HG03103 (cell line): ENCODE measurements around the gene NBAS.
"Not testable (repeated sequence)": the region's sequence is repeated elsewhere in the genome, so short reads cannot be mapped to it uniquely, and the experiment has no call there.

Experiments
- ATAC-seq: cut with Tn5 transposase; IDR thresholded peaks from one replicate; pipeline ENCODE4 v1.9.1; 2021; ENCODE audit warnings: low read depth; ENCODE audit not compliant: unreplicated experiment

NBAS gene

GRCh38 chr2:15533860-15534480 lies 27.2 kb downstream of the NBAS start:
- no peak for ATAC-seq

DNA sequence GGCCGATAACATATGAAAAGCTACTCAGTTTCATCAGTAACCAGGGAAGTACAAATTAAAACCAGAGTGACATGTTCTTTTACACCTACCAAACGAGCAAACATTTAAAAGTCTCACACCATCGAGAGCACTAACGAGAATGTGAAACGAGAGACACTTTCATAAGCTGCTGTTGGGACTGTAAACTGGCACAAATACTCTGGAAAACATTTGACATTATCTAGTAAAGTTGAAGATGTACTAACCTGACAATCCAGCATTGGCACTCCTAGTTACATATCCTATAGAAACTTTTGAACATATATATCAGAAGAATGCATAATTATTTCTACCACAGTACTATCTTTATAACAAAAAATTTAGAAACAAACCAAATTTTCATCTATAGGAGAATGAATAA lies 28.1 kb downstream of the NBAS start:
- no peak for ATAC-seq

GRCh38 chr2:15531095-15531854 lies 29.9 kb downstream of the NBAS start:
- no peak for ATAC-seq

DNA sequence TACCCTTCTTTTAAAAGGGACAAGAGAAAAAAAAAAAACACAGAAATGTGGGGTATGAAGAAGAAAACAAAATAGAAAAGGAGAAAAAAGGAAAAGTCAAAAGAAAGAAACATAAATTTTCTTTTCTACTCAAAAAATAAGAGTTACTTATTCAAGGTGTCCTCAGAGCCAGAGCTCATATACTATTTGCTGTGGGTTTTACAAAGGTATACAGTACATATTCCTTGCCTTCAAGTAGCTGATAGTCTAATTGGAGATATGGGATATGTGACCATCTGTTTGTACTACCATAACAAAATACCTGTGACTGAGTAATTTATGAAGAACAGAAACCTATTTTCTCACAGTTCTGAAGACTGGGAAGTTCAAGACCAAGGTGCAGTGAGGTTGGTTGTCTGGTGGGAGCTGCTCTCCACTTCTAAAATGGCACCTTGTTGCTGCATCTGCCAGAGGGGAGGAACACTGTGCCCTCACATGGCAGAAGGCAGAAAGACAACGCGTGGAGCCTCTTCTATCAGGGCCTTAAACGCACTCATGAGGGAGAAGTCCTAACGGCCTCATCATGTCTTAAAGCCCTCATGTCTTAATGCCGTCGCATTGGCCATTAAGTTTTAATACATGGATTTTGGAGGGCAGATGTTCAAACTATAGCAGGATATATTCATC lies 33.9 kb downstream of the NBAS start:
- no peak for ATAC-seq

GRCh38 chr2:15521641-15522181 lies 39.4 kb downstream of the NBAS start:
- ATAC-seq, result no peak

- no peak for ATAC-seq
These were observed 40.8 kb downstream of the NBAS start for GRCh38 chr2:15520346-15520745.

DNA sequence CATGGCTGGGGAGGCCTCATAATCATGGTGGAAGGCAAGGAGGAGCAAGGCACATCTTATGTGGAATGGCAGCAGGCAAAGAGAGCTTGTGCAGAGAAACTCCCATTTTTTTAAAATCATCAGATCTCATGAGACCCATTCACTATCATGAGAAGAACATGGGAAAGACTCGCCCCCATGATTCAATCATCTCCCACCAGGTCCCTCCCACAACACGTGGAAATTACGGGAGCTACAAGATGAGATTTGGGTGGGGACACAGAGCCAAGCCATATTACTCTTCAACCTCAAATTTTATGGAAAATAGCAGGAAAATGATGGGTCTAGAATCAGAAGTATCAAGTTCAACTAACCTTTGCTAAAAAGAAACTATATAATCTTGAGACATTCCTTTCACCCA lies 42.4 kb downstream of the NBAS start:
- ATAC-seq, result not testable (repeated sequence)

- no peak for ATAC-seq
These were observed 43.3 kb downstream of the NBAS start for GRCh38 chr2:15517793-15518192.

DNA sequence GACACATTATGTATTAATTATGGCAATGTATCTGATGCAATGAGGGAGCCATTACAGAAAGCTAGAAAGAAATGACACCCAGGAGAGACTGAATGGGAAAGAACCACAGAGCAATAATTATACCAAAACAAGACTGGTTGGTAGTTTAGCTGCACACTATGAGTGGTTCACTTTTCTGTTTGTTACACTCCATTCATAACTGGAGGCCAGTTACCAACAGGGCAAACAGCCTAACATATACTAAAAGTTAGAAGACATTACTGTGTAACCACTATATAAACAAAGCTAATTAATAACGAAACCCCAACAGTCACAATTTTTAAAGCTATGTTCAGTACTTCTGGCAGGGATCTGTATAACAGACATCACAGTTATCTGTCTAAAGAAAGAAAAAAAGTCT lies 49.4 kb downstream of the NBAS start:
- no peak for ATAC-seq

DNA sequence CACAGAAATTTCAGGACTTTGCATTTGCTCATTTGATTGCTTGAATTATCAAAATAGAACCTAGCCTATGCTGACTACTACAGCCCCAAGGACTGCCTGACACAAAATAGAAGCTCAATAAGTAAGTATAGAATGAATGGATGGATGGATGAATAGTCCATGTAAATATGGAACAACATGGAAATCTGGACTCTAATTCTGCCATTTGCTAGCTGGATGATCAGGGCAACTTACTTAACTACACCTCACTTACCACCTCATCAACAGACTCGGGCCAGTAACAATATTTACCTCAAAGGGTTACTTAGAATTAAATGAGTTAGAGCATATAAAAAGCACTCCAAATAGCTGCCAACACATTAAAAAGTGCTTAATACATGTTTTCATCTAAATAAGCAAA lies 50.6 kb downstream of the NBAS start:
- ATAC-seq, result no peak

- no peak for ATAC-seq
These were observed 51.0 kb downstream of the NBAS start for GRCh38 chr2:15510131-15510530.

DNA sequence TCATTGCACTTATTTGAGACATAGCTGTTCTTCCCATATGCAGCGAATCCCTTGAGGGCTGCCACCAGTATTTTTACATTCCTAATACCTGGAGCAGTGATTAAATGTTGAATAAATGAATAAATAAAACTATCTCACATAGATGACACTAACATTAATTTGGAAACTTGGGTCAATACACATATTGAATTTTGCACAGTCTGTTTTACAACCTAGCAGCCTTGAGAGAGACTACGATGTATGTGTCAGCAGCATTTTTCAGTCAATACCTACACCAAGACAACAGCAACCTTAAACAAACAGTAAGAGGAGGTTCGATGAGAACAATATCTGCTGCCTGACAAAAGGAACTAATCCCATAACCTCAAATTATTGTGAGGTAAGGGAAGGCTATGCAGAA lies 53.4 kb downstream of the NBAS start:
- ATAC-seq, result no peak

DNA sequence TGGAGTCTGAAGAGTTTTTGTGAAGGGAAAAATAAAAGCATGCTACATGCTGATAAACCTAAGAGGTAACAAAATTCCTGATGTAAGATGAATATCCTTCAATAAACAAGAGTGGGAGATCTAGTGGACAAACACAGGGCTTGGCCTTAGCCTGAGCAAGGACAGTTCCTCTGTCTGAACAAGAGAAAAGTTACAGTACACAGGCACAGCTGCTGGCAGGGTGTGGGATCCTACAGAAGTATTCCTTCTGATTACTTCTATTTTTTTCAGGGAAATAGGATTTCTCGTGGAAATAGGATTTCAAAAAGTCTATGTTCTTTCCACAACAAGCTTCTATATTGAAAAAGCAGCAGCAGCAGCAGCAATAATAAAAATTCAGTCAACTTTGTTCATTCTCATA lies 54.1 kb downstream of the NBAS start:
- no peak for ATAC-seq

GRCh38 chr2:15506229-15506819 lies 54.8 kb downstream of the NBAS start:
- no peak for ATAC-seq

DNA sequence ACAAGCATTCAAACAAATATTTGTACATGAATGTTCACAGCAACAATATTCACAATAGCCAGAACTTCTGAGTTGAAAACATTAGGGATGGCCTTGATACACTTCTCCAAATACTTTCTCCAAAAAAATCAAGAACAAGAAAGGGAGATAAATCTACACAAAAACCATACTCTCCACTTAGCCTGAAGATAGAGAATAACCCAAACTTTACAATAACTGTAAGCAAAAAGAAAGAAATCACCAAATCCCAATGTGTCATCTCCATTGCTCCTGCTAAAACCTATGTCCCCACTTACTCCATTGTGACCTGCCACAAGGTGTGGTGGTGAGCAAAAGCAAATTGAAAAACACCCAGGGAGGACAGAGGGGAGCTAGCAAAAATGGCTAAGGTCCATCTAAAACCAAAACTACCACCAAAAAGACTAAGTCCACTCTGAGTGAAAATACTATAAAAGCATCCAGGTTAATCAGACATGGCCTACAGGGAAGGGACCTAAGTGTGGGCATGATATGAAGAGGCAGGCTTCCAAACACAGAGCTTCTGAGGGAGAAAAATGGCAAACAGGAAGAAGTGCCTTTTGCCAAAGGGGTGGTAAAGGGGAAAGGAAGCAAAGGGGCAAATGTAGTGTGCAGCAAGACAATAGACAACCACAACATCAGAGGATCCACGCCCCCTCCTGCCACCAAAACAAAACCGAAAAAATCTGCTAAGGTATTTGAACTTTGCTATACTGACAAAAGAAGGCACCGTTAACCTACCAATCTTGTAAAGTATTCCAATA lies 56.1 kb downstream of the NBAS start:
- ATAC-seq, result no peak

- ATAC-seq, result not testable (repeated sequence)
These were observed 61.9 kb downstream of the NBAS start for GRCh38 chr2:15499251-15499650.

DNA sequence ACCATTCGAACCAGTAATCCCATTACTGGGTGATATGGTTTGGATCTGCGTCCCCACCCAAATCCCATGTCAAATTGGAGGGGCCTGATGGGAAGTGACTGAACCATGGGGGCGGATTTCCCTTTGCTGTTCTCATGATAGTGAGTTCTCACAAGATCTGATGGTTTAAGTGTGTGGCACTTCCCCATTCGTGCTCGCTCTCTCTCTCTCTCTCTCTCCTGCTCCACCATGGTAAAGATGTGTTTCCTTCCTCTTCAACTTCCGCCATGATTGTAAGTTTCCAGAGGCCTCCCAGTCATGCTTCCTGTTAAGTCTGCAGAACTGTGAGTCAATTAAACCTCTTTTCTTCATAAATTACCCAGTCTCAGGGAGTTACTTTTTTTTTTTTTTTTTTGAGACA lies 62.6 kb downstream of the NBAS start:
- ATAC-seq, result no peak

DNA sequence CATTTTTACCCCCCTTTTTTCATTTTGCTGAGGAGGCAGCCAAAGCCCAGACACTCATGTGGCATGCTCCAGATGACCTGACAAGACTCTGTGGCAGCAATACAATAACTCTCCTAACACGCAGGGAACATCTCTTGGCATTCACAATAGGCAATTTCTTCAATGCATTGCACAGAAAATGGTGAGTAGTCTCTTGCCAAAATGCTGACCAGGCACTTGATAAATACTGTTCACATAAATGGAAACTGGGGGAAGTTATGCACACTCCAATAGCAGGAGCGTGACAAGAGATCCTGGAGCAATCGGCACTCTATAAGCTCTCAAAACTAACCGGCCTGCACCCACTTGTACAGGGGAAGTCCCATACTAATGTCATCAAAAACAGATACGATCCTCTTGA lies 66.3 kb downstream of the NBAS start:
- ATAC-seq, result no peak

DNA sequence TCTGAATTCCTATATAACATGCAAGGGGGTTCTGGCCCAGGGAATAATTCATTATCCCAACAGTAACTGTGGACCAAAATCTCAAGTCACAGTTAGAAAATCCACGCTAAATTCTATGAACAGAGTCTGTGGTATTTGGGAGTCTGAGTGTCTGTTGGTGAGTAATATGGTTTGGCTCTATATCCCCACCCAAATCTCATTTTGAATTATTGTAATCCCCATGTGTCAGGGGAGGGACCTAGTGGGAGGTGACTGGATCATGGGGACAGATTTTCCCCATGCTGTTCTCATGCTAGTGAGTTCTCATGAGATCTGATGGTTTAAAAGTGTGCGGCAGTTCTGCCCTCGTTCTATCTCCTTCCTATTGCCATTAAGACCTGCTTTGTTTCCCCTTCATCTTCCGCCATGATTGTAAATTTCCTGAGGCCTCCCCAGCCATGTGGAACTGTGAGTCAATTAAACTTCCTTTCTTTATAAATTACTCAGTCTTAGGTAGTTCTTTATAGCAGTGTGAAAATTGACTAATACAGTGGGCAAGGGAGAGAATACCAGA lies 68.3 kb downstream of the NBAS start:
- no peak for ATAC-seq

DNA sequence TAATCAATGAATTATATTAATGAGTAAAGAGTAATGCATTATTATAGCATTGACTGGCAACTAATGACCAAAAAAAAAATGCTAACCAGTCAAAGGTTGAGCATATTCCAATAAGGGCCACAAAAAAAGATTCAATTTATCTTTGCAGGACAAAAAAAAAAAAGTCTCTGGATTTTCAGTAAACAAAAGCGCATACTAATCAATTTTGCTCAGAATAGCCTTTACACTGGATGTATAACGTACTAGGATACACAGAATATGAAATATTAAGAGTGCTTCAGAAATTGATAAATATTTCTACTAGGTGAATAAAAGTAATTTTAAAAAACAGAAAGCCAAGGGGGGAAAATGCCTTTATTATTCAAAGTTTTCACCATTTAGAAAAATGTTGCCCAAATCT lies 74.4 kb downstream of the NBAS start:
- ATAC-seq, result no peak
